Thoracic aorta (tissue), 2 donors: ENCODE measurements around the gene TFRC. TPM values are rescaled to one million over a fixed set of nuclear protein-coding genes. Genes with fewer than 3 reads are reported as not detected.

Experiments
- ATAC-seq: fragments of 150-250 bp; one replicate; pipeline ENCODE4 v1.8.0; 2017; ENCODE audit warnings: low read depth; ENCODE audit not compliant: insufficient number of reproducible peaks, low FRiP score
- DNase-seq: peaks from one replicate; pipeline ENCODE4 v3.0.0-alpha.2; 2020; ENCODE audit warnings: low spot score
- H3K27ac ChIP-seq, 2 donors: fragments of 200-600 bp; sonication (generic); 1 replicate in 1 of 2; 2 replicates in 1 of 2; pipeline ENCODE4 v1.5.1; 2016; ENCODE audit warnings: mild to moderate bottlenecking in 2 of 2, moderate library complexity in 2 of 2
- H3K27me3 ChIP-seq: fragments of 200-600 bp; sonication (generic); replicated peaks from 2 replicates; pipeline ENCODE4 v1.6.0; 2016; ENCODE audit warnings: mild to moderate bottlenecking; ENCODE audit not compliant: insufficient read depth
- H3K36me3 ChIP-seq: fragments of 200-600 bp; sonication (generic); one replicate; pipeline ENCODE4 v1.5.1; 2016
- H3K4me1 ChIP-seq, 2 donors: fragments of 200-600 bp; sonication (generic); 1 replicate in 1 of 2; 2 replicates in 1 of 2; pipeline versions ENCODE4 v1.5.1 to v1.6.0; 2016; ENCODE audit warnings: low read depth in 2 of 2, mild to moderate bottlenecking in 1 of 2; ENCODE audit not compliant: control insufficient read depth in 1 of 2
- H3K4me3 ChIP-seq: fragments of 200-600 bp; sonication (generic); 2 replicates; pipeline ENCODE4 v1.5.1; 2016; ENCODE audit warnings: mild to moderate bottlenecking
- H3K9me3 ChIP-seq: fragments of 200-600 bp; sonication (generic); 2 replicates; pipeline ENCODE4 v1.5.1; 2016
- total RNA-seq, 2 donors: library from RNA; depleted of rRNA; stranded (reverse); fragments of >200 nt; gene quantifications; one replicate each; pipeline versions ENCODE4 v1.1.0 to v1.2.3, GENCODE V29; 2016
- TF ChIP-seq, protein P1 (sequence below): fragments of 200-600 bp; sonication (generic); IDR thresholded peaks from one replicate; pipeline ENCODE4 v1.5.1; 2019; ENCODE audit warnings: antibody characterized with exemption

The TFRC gene
- total RNA-seq, 2 donors from 2014 or later, result 127 to 164 TPM

- DNase-seq (no peak), ATAC-seq (no peak)
- H3K36me3 ChIP-seq, result no peaks in the 10 kb centered on the region
- no peaks in the 10 kb centered on the region for H3K4me1 ChIP-seq
- H3K4me3 ChIP-seq, result no peak overlapping the region
- H3K27ac ChIP-seq, result no peak overlapping the region
- TF ChIP-seq, protein P1, sequence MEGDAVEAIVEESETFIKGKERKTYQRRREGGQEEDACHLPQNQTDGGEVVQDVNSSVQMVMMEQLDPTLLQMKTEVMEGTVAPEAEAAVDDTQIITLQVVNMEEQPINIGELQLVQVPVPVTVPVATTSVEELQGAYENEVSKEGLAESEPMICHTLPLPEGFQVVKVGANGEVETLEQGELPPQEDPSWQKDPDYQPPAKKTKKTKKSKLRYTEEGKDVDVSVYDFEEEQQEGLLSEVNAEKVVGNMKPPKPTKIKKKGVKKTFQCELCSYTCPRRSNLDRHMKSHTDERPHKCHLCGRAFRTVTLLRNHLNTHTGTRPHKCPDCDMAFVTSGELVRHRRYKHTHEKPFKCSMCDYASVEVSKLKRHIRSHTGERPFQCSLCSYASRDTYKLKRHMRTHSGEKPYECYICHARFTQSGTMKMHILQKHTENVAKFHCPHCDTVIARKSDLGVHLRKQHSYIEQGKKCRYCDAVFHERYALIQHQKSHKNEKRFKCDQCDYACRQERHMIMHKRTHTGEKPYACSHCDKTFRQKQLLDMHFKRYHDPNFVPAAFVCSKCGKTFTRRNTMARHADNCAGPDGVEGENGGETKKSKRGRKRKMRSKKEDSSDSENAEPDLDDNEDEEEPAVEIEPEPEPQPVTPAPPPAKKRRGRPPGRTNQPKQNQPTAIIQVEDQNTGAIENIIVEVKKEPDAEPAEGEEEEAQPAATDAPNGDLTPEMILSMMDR, result no peak
- no peaks in the 10 kb centered on the region for H3K9me3 ChIP-seq
- no peaks in the 10 kb centered on the region for H3K27me3 ChIP-seq
Measured at GRCh38 chr3:195999896-196000295, 82.0 kb downstream of the TFRC start.

Other genes with a start within 250 kb of the TFRC start
- gene TNK2, start 173.5 kb downstream of the TFRC start, total RNA-seq, result 10 to 100 TPM; 38.9 to 69.8 TPM
- under 1 TPM in 1 of 2 donors, not detected in 1; 0.42 TPM for gene ZDHHC19, start 129.3 kb upstream of the TFRC start, total RNA-seq
- not detected for gene SLC51A, start 134.4 kb upstream of the TFRC start, total RNA-seq
- gene PCYT1A, start 205.6 kb upstream of the TFRC start, total RNA-seq, result 100 to 1,000 TPM in 1 of 2 donors, 10 to 100 TPM in 1; 64.7 to 102 TPM
- 1 to 10 TPM in 1 of 2 donors, not detected in 1; 4.0 TPM for gene DYNLT2B, start 236.2 kb upstream of the TFRC start, total RNA-seq